Measurements from ENCODE around the gene SLC12A7.

SLC12A7 gene

DNA sequence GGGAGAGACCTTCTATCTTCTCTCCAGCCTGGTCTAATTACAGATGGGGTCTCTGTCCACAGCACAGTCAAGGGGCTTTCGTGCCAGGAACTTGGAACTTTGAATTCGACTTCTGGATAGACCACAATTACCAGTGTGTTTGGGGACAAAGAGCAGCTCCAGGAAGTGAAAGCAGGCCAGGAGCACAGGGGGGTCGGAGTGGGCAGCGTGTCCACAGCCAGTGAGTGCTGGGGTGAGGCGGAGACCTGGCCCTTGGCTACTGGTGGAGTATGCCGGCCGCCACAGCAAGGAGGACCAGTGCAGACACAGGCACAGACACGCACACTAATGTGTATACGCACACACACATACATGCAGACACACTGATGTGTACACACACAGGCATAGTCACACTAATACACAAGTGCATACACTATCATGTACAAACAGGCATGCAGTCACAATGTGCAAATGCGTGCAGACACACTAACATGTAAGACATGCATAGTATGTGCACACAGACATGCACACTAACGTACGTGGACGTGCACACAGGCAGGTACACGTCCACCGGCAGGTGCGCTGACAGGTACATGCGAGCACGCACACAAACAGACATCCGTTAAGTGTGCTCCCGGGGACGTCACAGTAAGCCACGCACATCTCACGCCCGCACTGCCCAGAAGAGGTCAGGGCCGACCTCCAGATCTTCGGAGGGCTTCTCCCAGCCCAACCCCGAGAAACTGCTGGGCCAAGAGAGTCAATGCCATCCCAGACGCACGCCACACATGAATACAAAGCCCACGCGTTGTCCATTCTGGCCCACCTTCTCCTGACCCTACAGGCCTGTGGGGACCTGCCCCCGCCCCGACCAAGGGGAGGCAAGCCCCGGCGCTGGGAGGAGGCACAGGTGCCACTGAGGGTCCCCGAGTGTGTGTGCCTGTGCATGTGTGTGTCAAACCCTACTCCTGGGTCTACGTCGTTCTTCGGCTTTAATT is 56.8 kb downstream of the SLC12A7 start:
- TF ChIP-seq, protein P1, sequence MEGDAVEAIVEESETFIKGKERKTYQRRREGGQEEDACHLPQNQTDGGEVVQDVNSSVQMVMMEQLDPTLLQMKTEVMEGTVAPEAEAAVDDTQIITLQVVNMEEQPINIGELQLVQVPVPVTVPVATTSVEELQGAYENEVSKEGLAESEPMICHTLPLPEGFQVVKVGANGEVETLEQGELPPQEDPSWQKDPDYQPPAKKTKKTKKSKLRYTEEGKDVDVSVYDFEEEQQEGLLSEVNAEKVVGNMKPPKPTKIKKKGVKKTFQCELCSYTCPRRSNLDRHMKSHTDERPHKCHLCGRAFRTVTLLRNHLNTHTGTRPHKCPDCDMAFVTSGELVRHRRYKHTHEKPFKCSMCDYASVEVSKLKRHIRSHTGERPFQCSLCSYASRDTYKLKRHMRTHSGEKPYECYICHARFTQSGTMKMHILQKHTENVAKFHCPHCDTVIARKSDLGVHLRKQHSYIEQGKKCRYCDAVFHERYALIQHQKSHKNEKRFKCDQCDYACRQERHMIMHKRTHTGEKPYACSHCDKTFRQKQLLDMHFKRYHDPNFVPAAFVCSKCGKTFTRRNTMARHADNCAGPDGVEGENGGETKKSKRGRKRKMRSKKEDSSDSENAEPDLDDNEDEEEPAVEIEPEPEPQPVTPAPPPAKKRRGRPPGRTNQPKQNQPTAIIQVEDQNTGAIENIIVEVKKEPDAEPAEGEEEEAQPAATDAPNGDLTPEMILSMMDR (conservative IDR thresholded peaks at IDR 0.05): no peak
- no peak for TF ChIP-seq ZFX (IDR thresholded peaks at IDR 0.05)
- no peak overlapping the region for H3K27ac ChIP-seq

DNA sequence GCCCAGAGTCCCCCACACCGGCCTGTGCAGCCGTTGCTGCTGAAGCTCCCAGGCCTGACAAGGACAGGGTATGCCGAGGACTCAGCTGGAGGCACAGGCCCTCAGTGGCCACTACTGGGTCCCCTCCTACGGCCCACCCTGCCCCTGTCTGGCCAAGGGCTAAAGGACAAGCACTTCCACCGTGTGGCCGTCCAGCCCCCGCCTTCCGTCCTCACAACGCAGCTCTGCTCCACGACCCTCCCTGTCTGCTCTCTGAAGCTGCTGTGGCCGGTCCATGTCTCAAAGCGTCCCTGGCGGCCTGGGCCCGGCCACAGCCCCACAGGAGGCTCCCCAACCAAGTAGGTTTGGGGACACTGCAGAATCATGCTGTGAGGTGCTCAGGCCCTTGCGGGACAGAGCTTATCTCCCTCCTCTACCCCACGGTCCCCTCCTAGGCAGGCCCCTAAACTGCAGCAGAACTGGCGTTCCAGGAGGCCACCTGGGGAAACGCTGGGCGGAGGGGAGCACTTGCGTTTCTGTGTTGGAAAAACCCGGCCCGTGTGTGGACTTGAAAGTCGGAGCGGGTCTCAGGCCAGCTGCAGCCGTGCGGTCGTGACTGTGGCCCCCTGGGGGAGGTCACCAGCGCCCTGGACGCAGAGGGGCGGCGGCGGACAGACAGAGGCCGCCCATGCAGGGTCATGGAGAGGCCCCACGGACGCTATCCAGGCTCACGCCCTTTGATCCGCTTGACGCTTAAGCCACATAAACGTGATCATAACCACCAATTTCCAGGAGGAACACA is 57.7 kb downstream of the SLC12A7 start:
- TF ChIP-seq, protein P1 (conservative IDR thresholded peaks at IDR 0.05): no peak
- TF ChIP-seq ZFX (IDR thresholded peaks at IDR 0.05): no peak
- no peak overlapping the region for H3K27ac ChIP-seq

DNA sequence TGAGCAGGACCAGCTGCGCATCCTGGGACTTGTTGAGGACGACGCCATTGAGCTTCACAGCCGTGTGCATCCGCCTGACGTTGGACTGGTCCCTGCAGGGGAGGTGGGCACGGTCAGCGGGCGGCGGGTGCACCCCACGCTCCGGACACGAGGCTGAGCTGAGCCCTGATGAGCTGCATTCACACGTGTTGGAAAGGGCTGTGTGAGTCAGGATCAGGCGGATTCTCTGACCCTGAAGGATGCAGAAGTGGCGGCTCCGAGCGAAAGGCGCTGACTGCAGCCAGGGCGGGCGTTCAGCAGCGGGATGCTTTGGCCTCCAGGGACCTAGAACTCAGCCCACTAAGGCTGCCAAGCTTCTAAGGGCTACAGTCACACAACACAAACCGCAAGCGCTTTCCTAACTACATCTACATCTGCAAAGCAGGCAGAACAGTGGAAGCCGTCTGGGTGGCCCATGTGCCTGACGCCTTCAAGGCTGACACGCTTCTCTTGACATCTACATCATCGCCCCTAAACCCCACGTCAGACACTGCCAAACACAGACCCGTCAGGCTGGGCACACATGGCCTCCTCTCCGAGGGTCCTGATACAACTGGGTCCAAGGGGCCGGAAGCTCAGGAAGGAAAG is 58.4 kb downstream of the SLC12A7 start:
- no peak overlapping the region for H3K27ac ChIP-seq
- TF ChIP-seq ZFX (IDR thresholded peaks at IDR 0.05): no peak

DNA sequence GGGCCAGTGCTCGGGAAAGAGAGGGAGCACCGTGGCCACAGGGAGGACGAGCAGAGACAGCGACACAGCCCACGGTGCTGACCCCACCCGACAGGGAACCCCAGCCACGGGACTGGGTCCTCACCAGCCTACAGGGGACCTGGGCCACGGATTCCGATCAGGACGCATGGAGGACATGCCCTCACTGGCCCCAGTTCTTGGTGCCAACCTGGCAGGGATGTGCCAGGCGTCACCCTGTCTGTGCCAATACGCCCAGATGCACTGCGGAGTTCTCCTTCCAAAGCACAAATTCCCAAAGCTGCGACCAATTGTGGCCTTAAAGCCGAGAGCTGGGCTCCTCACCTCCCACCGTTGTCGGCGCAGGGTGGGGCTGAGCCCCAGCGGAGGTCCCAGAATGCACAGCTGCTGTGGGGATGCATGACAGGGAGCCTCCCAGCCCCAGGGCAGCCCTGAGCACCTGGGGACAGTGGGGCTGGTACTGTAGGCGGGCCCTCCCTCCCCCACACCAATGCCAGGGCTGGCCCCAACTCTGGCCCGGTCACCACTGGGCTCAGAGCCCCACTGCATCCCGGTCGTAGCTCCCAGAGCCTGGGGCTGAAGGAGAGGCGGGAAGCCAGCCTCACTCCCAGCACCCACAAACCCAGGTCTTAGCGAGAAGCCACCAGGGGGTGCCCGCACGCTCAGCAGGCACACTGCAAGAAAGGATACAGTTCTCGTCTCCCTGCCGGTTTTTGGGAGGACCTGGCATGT is 59.0 kb downstream of the SLC12A7 start:
- TF ChIP-seq ZFX (IDR thresholded peaks at IDR 0.05): no peak
- TF ChIP-seq, protein P1 (conservative IDR thresholded peaks at IDR 0.05): no peak
- H3K27ac ChIP-seq: no peak overlapping the region

DNA sequence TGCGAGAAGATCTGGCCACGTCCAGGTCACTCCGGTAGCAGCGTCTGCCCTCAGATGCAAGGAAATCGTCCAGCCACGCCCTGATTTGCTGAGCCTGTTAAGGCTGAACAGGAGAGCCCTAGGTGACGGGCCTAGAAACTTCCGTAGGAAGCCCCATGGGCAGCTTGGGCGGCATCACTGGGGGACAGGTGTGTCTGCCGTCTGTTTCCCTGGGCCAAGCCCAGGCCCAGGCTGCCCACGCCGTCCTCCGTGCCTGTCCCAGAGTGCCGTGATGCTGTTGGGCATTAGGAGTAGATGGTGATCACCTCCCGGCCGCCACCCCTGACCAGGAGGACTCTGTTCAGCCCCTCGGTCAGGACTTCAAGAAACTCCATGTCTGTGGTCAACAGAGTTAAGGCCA is 59.8 kb downstream of the SLC12A7 start:
- TF ChIP-seq, protein P1 (conservative IDR thresholded peaks at IDR 0.05): no peak
- TF ChIP-seq ZFX (IDR thresholded peaks at IDR 0.05): no peak
- H3K27ac ChIP-seq: no peak overlapping the region

DNA sequence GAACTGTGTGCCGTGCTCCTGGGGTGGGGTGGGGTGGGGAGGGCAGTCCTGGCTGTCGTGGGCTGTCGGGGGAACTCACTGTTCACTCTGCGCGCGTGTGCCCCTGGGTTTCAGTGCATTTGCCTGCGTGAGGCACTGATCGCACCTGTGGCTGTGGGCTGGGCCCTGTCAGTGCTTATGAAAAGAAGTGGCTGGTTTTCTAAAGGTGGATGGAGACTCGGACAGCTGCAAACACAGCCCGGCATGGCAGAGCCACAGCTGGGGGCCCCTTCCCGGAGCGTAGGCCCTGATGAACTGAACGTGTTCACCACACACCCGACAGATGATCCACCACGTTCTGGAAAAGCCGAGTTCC is 60.5 kb downstream of the SLC12A7 start:
- TF ChIP-seq ZFX (IDR thresholded peaks at IDR 0.05): no peak
- TF ChIP-seq, protein P1 (conservative IDR thresholded peaks at IDR 0.05): no peak
- no peak overlapping the region for H3K27ac ChIP-seq
